Muscle layer of duodenum (tissue), 2 donors: ENCODE results near the gene COL27A1.

Experiments
- H3K27ac ChIP-seq: one replicate; pipeline ENCODE4 v1.7.0; 2013; ENCODE audit warnings: mild to moderate bottlenecking, low read length
- H3K27me3 ChIP-seq: one replicate; pipeline ENCODE4 v1.7.0; 2013; ENCODE audit warnings: low read depth, mild to moderate bottlenecking, control low read depth, low read length
- H3K36me3 ChIP-seq, 2 donors: one replicate each; pipeline ENCODE4 v1.7.0; 2013; ENCODE audit warnings: low read length in 2 of 2, control low read depth in 1 of 2, mild to moderate bottlenecking in 1 of 2; ENCODE audit not compliant: insufficient read depth in 2 of 2, control insufficient read depth in 1 of 2
- H3K4me1 ChIP-seq, 2 donors: one replicate each; pipeline ENCODE4 v1.7.0; 2013; ENCODE audit warnings: low read length in 2 of 2, mild to moderate bottlenecking in 2 of 2, control low read depth in 1 of 2, moderate library complexity in 1 of 2; ENCODE audit not compliant: insufficient read depth in 2 of 2, control insufficient read depth in 1 of 2
- H3K4me3 ChIP-seq, 2 donors: one replicate each; pipeline ENCODE4 v1.7.0; 2013; ENCODE audit warnings: low read length in 2 of 2, low read depth in 1 of 2, mild to moderate bottlenecking in 1 of 2
- H3K9me3 ChIP-seq, 2 donors: one replicate each; pipeline ENCODE4 v1.7.0; 2013; ENCODE audit warnings: low read length in 2 of 2, control low read depth in 1 of 2, mild to moderate bottlenecking in 1 of 2; ENCODE audit not compliant: control insufficient read depth in 1 of 2
- donor health status: healthy.

The COL27A1 gene

GRCh38 chr9:114343471-114344187 is 188.3 kb downstream of the COL27A1 start:
- Histone ChIP-seq H3K4me3 (no peak overlapping the region), H3K36me3 (peaks cover 78 to 92% of the 10 kb centered on the region in 2 donors), H3K9me3 (no peaks in the 10 kb centered on the region), H3K4me1 (peaks cover 0 to 11% of the 10 kb centered on the region in 2 donors), H3K27ac (peak overlapping the region; percentile 8), H3K27me3 (no peaks in the 10 kb centered on the region)

- Histone ChIP-seq H3K4me3 (no peak overlapping the region), H3K36me3 (peaks cover 78 to 92% of the 10 kb centered on the region in 2 donors), H3K27ac (no peak overlapping the region)
Measured at GRCh38 chr9:114344188-114344566, 188.8 kb downstream of the COL27A1 start.

GRCh38 chr9:114344692-114345091 is 189.4 kb downstream of the COL27A1 start:
- H3K27ac ChIP-seq = no peak overlapping the region
- no peaks in the 10 kb centered on the region for H3K27me3 ChIP-seq
- no peak overlapping the region for H3K4me3 ChIP-seq
- peaks cover 79 to 92% of the 10 kb centered on the region in 2 donors for H3K36me3 ChIP-seq
- peaks cover 0 to 22% of the 10 kb centered on the region in 2 donors for H3K4me1 ChIP-seq
- no peaks in the 10 kb centered on the region for H3K9me3 ChIP-seq

More at GRCh38 chr9:114344188-114344566, 188.8 kb downstream of the COL27A1 start:
- H3K9me3 ChIP-seq = no peaks in the 10 kb centered on the region
- H3K4me1 ChIP-seq = peaks cover 0 to 16% of the 10 kb centered on the region in 2 donors
- no peaks in the 10 kb centered on the region for H3K27me3 ChIP-seq

- Histone ChIP-seq H3K27me3 (no peaks in the 10 kb centered on the region), H3K27ac (no peak overlapping the region), H3K4me3 (no peak overlapping the region), H3K4me1 (peaks cover 0 to 24% of the 10 kb centered on the region in 2 donors), H3K36me3 (peaks cover 81 to 92% of the 10 kb centered on the region in 2 donors), H3K9me3 (no peaks in the 10 kb centered on the region)
Measured at GRCh38 chr9:114345493-114346065, 190.2 kb downstream of the COL27A1 start.

GRCh38 chr9:114346146-114346545 is 190.8 kb downstream of the COL27A1 start:
- no peak overlapping the region for H3K27ac ChIP-seq
- no peak overlapping the region for H3K4me3 ChIP-seq
- peaks cover 81 to 89% of the 10 kb centered on the region in 2 donors for H3K36me3 ChIP-seq
- H3K27me3 ChIP-seq = no peaks in the 10 kb centered on the region
- H3K9me3 ChIP-seq = no peaks in the 10 kb centered on the region
- H3K4me1 ChIP-seq = peaks cover 0 to 24% of the 10 kb centered on the region in 2 donors

- no peaks in the 10 kb centered on the region for H3K27me3 ChIP-seq
- no peaks in the 10 kb centered on the region for H3K9me3 ChIP-seq
- H3K36me3 ChIP-seq = peaks cover 71 to 88% of the 10 kb centered on the region in 2 donors
- peaks cover 0 to 24% of the 10 kb centered on the region in 2 donors for H3K4me1 ChIP-seq
- H3K4me3 ChIP-seq = no peak overlapping the region
- no peak overlapping the region for H3K27ac ChIP-seq
Measured at GRCh38 chr9:114347675-114348074, 192.3 kb downstream of the COL27A1 start.

GRCh38 chr9:114348261-114348905 is 193.0 kb downstream of the COL27A1 start:
- H3K27me3 ChIP-seq = no peaks in the 10 kb centered on the region
- H3K36me3 ChIP-seq = peaks cover 64 to 81% of the 10 kb centered on the region in 2 donors
- H3K4me1 ChIP-seq = peaks cover 0 to 22% of the 10 kb centered on the region in 2 donors
- H3K9me3 ChIP-seq = no peaks in the 10 kb centered on the region
- no peak overlapping the region for H3K4me3 ChIP-seq
- no peak overlapping the region for H3K27ac ChIP-seq

- Histone ChIP-seq H3K9me3 (no peaks in the 10 kb centered on the region), H3K4me1 (peaks cover 0 to 19% of the 10 kb centered on the region in 2 donors), H3K27ac (peak overlapping the region; percentile 4), H3K36me3 (peaks cover 62 to 75% of the 10 kb centered on the region in 2 donors), H3K27me3 (no peaks in the 10 kb centered on the region), H3K4me3 (no peak overlapping the region)
Measured at GRCh38 chr9:114348906-114349482, 193.7 kb downstream of the COL27A1 start.

GRCh38 chr9:114349713-114350480 is 194.6 kb downstream of the COL27A1 start:
- no peaks in the 10 kb centered on the region for H3K9me3 ChIP-seq
- H3K27ac ChIP-seq = peak overlapping the region; percentile 4
- peaks cover 0 to 19% of the 10 kb centered on the region in 2 donors for H3K4me1 ChIP-seq
- peaks cover 60 to 67% of the 10 kb centered on the region in 2 donors for H3K36me3 ChIP-seq
- no peak overlapping the region for H3K4me3 ChIP-seq
- no peaks in the 10 kb centered on the region for H3K27me3 ChIP-seq

- H3K9me3 ChIP-seq = no peaks in the 10 kb centered on the region
- peaks cover 0 to 19% of the 10 kb centered on the region in 2 donors for H3K4me1 ChIP-seq
- no peak overlapping the region for H3K4me3 ChIP-seq
- no peak overlapping the region for H3K27ac ChIP-seq
- no peaks in the 10 kb centered on the region for H3K27me3 ChIP-seq
- H3K36me3 ChIP-seq = peaks cover 59 to 66% of the 10 kb centered on the region in 2 donors
Measured at GRCh38 chr9:114350636-114351401, 195.5 kb downstream of the COL27A1 start.
